Esophagus squamous epithelium (tissue), 5 donors: ENCODE data around the gene TTYH2. TPM values are rescaled to one million over a fixed set of nuclear protein-coding genes. Genes with fewer than 3 reads are reported as not detected.
"Not testable (repeated sequence)": the region's sequence is repeated elsewhere in the genome, so short reads cannot be mapped to it uniquely, and the experiment has no call there.

ENCODE experiments used
- DNase-seq: peaks from one replicate; lab custom pipeline; 2025; lab: John Stamatoyannopoulos, UW
- H3K27ac ChIP-seq, 4 donors: fragments of 200-600 bp; sonication (generic); one replicate each; pipeline ENCODE4 v1.5.1; 2016 to 2019; ENCODE audit warnings: mild to moderate bottlenecking in 1 of 4
- H3K27me3 ChIP-seq, 4 donors: fragments of 200-600 bp; sonication (generic); 1 replicate in 3 of 4; 2 replicates in 1 of 4; pipeline versions ENCODE4 v1.5.1 to v1.6.0; 2017 to 2021; ENCODE audit warnings: antibody characterized with exemption in 1 of 4
- H3K36me3 ChIP-seq, 3 donors: fragments of 200-600 bp; sonication (generic); one replicate each; pipeline ENCODE4 v1.5.1; 2016 to 2019
- H3K4me1 ChIP-seq, 3 donors: fragments of 200-600 bp; sonication (generic); one replicate each; pipeline ENCODE4 v1.5.1; 2017 to 2019
- H3K4me3 ChIP-seq, 4 donors: fragments of 200-600 bp; sonication (generic); 1 replicate in 3 of 4; 2 replicates in 1 of 4; pipeline ENCODE4 v1.5.1; 2016 to 2019; ENCODE audit warnings: mild to moderate bottlenecking in 2 of 4, moderate library complexity in 1 of 4
- H3K9me3 ChIP-seq, 3 donors: fragments of 200-600 bp; sonication (generic); one replicate each; pipeline ENCODE4 v1.5.1; 2016 to 2019
- POLR2A ChIP-seq, 4 donors: fragments of 450-650 bp; IDR thresholded peaks; one replicate each; pipeline ENCODE4 v1.6.1; 2017; ENCODE audit warnings: antibody characterized with exemption in 4 of 4, mild to moderate bottlenecking in 4 of 4, moderate library complexity in 3 of 4
- WGBS, 2 donors: methylation state at CpG; one replicate each; pipeline ENCODE4 v1.1.5; 2018; 5-methylcytosine and 5-hydroxymethylcytosine counted together
- intact Hi-C: fragments of 100-400 bp; cut with DNase I; formaldehyde crosslinking; loops from one replicate; pipeline ENCODE4 v1.15.0; 2022
- total RNA-seq, 4 donors: library from RNA; depleted of rRNA; stranded (reverse); fragments of >200 nt; gene quantifications; one replicate each; pipeline ENCODE4 v1.1.0, GENCODE V29; 2016
- TF ChIP-seq, protein P1 (sequence below), 6 experiments: fragments of 450-650 bp in 4 of 6; fragments of 200-600 bp in 2 of 6; sonication (generic) in 2 of 6; IDR thresholded peaks; one replicate each; pipeline ENCODE4 v1.5.1; 2016 to 2019; ENCODE audit warnings: antibody characterized with exemption in 6 of 6, mild to moderate bottlenecking in 4 of 6, moderate library complexity in 4 of 6
- donor health status: DM: yes; HTN: yes; CAD: no.

TTYH2 gene
- total RNA-seq, 4 donors from 2014 or later: 0.35 to 6.7 (median 1.8) TPM

DNA sequence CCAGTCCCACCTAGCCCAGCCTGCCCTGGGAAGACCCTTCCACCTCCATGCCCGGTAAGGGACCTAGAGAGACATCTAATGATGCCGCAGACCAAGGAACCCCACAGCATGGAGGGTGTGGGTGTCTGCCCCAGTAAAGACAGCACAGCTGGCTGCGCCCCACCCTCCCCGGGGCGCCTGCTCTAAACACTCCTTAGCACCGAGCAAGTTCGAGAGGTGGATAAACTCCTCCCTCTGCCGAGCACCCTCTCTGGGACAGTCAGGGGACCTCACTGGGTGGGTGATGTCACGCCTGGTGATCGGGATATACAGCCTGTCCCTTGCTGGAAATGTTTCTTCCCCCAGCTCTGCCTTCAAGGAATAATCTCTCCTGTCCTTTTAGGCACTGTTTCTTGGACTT lies 43.9 kb downstream of the TTYH2 start:
- H3K27me3 ChIP-seq: no peaks in the 10 kb centered on the region
- H3K4me3 ChIP-seq: no peak overlapping the region
- intact Hi-C loops: no loop called here
- H3K4me1 ChIP-seq: no peaks in the 10 kb centered on the region
- H3K36me3 ChIP-seq: peaks cover 0 to 11% (median 0%) of the 10 kb centered on the region in 3 donors
- no peak for TF ChIP-seq POLR2A (IDR thresholded peaks at IDR 0.05)
- TF ChIP-seq, protein P1, sequence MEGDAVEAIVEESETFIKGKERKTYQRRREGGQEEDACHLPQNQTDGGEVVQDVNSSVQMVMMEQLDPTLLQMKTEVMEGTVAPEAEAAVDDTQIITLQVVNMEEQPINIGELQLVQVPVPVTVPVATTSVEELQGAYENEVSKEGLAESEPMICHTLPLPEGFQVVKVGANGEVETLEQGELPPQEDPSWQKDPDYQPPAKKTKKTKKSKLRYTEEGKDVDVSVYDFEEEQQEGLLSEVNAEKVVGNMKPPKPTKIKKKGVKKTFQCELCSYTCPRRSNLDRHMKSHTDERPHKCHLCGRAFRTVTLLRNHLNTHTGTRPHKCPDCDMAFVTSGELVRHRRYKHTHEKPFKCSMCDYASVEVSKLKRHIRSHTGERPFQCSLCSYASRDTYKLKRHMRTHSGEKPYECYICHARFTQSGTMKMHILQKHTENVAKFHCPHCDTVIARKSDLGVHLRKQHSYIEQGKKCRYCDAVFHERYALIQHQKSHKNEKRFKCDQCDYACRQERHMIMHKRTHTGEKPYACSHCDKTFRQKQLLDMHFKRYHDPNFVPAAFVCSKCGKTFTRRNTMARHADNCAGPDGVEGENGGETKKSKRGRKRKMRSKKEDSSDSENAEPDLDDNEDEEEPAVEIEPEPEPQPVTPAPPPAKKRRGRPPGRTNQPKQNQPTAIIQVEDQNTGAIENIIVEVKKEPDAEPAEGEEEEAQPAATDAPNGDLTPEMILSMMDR (IDR thresholded peaks at IDR 0.05): no peak
- no peaks in the 10 kb centered on the region for H3K9me3 ChIP-seq
- WGBS, 2 donors: 33 to 81% methylated on average over 1 to 3 of the region's 10 CpGs
- H3K27ac ChIP-seq: no peak overlapping the region
- no peak for DNase-seq

DNA sequence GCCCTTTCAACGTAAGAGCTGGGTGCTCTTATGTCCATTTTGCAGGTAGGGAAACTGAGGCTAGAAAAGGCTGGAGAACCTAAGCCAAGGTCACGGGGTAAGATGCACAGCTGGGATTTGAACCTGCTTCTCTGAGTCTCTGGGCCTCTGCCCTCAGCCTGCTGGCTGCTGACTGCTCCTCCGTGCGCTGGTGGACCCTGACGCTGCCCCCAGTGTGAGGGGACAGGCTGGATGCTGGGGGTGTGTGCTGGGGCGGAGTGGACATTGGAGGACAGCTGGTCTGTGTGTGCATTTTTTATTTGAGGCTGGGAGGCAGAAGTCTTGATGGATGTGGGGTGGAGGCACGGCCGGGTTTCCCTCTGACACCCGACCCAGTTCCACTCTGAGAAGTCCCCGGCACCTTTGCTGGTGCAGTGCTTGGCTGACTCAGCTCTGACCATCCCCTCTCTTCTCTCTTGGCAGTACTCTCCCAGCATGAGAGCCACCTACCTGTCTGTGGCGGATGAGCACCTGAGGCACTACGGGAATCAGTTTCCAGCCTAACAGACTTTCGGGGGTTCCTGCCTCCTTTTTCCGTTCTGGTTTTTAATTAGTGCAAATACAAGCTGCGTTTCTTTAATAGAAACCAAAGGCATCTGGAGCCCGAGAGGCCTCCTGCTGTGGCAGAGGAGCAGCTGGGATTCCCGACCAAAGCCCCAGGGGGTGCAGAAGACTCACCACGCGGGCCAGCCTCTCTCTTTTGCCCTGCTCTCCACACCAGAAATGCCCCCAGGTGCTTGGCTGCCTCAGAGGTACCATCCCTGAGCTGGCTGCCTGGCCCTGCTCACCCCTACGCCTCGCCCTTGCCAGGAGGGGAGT lies 46.5 kb downstream of the TTYH2 start:
- Histone ChIP-seq H3K36me3 (no peaks in the 10 kb centered on the region), H3K4me3 (no peak overlapping the region), H3K9me3 (no peaks in the 10 kb centered on the region), H3K27ac (no peak overlapping the region), H3K27me3 (no peaks in the 10 kb centered on the region), H3K4me1 (no peaks in the 10 kb centered on the region)
- WGBS, 2 donors: 65% methylated on average over 10 to 18 of the region's 21 CpGs
- TF ChIP-seq POLR2A (IDR thresholded peaks at IDR 0.05): no peak
- TF ChIP-seq, protein P1 (IDR thresholded peaks at IDR 0.05): no peak
- intact Hi-C loops: no loop called here
- DNase-seq: no peak

DNA sequence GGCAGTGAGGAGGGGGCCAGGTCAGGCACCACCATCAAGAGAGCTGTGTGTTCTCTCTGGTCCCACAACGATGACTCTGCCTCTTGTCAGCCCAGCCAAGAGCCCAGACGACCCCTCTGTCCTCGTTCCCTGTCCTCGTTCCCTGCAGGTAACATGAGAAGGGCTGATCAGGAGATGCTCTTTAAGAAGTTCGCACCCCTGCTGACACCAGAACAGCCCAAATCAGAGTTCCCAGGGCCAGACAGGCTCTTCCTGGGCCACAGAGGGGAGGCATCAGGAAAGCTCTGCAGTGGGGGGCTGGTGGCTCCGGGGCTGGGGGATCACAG lies 47.1 kb downstream of the TTYH2 start:
- Histone ChIP-seq H3K27ac (no peak overlapping the region), H3K4me1 (no peaks in the 10 kb centered on the region), H3K4me3 (no peak overlapping the region), H3K27me3 (no peaks in the 10 kb centered on the region), H3K9me3 (no peaks in the 10 kb centered on the region), H3K36me3 (no peaks in the 10 kb centered on the region)
- DNase-seq: no peak
- intact Hi-C loops: no loop called here
- WGBS, 2 donors: 50 to 82% methylated on average over 2 to 5 of the region's 6 CpGs
- TF ChIP-seq, protein P1 (IDR thresholded peaks at IDR 0.05): no peak
- no peak for TF ChIP-seq POLR2A (IDR thresholded peaks at IDR 0.05)

DNA sequence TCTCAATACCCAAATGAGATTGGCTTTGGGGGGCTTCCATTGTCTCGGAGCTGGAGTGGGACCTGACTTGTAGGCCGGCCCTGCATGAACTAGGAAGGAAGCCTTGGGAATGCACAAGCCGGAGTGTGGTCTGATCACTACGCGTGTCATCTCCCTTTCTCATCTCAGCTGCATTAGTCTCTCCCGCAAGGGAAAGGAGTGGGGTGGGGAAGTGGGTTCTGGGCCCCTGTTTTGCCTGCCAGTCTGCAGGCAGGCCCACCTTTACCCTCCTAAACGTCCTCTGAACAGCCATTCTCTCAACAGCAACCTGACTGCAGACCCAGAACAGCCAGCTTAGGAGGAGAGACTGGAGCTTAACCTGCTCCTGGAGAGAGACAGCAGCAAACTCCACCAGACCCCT lies 49.2 kb downstream of the TTYH2 start:
- Histone ChIP-seq H3K4me3 (no peak overlapping the region), H3K27ac (no peak overlapping the region), H3K36me3 (no peaks in the 10 kb centered on the region), H3K9me3 (no peaks in the 10 kb centered on the region), H3K4me1 (no peaks in the 10 kb centered on the region), H3K27me3 (peaks cover 0 to under 1% (median 0%) of the 10 kb centered on the region in 4 donors)
- no peak for DNase-seq
- intact Hi-C loops: no loop called here
- TF ChIP-seq, protein P1 (IDR thresholded peaks at IDR 0.05): no peak
- TF ChIP-seq POLR2A (IDR thresholded peaks at IDR 0.05): no peak
- WGBS, 2 donors: 75 to 85% methylated on average over 2 to 7 of the region's 7 CpGs

DNA sequence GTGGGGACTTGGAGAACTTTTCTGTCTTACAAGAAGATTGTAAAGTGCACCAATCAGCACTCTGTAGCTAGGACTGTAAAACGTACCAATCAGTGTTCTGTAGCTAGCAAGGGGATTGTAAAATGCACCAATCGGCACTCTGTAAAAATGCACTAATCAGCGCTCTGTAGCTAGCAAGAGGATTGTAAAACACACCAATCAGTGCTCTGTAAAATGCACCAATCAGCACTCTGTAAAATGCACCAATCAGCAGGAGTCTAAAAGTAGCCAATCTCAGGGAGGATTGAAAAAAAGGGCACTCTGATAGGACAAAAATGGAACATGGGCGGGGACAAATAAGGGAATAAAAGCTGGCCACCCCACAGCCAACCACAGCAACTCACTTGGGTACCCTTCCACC lies 53.7 kb downstream of the TTYH2 start:
- intact Hi-C loops, H3K4me1 ChIP-seq: not testable (repeated sequence)
- WGBS, 2 donors: 86 to 88% methylated on average over 4 of the region's 4 CpGs

More for the DNA sequence above, 53.7 kb downstream of the TTYH2 start:
- not testable (repeated sequence) for DNase-seq, H3K27ac ChIP-seq, H3K4me3 ChIP-seq, H3K9me3 ChIP-seq, H3K36me3 ChIP-seq
- H3K27me3 ChIP-seq: peaks cover 0 to 38% (median 0%) of the 10 kb centered on the region in 4 donors
